ENCODE data around the gene IGSF9B. TPM values are rescaled to one million over a fixed set of nuclear protein-coding genes. Genes with fewer than 3 reads are reported as not detected.

IGSF9B gene
- total and polyA plus RNA-seq, 2 donors from 2014 or later, result 0.86 to 10.4 TPM

GRCh38 chr11:133945087-133945974, 11.4 kb downstream of the IGSF9B start:
- peak in 2 of 5 donors; percentile 43 to 72 for DNase-seq
- H3K9ac ChIP-seq (ENCODE audit: low read length in 3 of 3), result no peak overlapping the region
- no peaks in the 10 kb centered on the region for H3K9me3 ChIP-seq (ENCODE audit: control insufficient read depth in 2 of 3, insufficient read depth in 1 of 3, low read length in 3 of 3)
- H3K27me3 ChIP-seq (ENCODE audit: control insufficient read depth, insufficient read depth, low read length), result no peaks in the 10 kb centered on the region
- H3K4me3 ChIP-seq (ENCODE audit: low read length in 3 of 3), result no peak overlapping the region
- no peak for FAIRE-seq
- no peak overlapping the region for H3K27ac ChIP-seq (ENCODE audit: low read depth in 2 of 2, low read length in 2 of 2)
- no peaks in the 10 kb centered on the region for H3K4me1 ChIP-seq (ENCODE audit: control insufficient read depth in 2 of 3, insufficient read depth in 2 of 3, low read depth in 1 of 3, low read length in 3 of 3)
- intact Hi-C loops (cut with DNase I), result no loop called here
- no peaks in the 10 kb centered on the region for H3K36me3 ChIP-seq (ENCODE audit: control insufficient read depth in 2 of 3, insufficient read depth in 3 of 3, low read length in 3 of 3)
- no peak for TF ChIP-seq CTCF (IDR thresholded peaks at IDR 0.05; ENCODE audit: borderline replicate concordance, extremely low read depth, insufficient read depth)

- H3K27ac ChIP-seq (ENCODE audit: low read depth in 2 of 2, low read length in 2 of 2), result no peak overlapping the region
- peak in 1 of 5 donors; percentile 54 for DNase-seq
- no peaks in the 10 kb centered on the region for H3K9me3 ChIP-seq (ENCODE audit: control insufficient read depth in 2 of 3, insufficient read depth in 1 of 3, low read length in 3 of 3)
- no peak overlapping the region for H3K9ac ChIP-seq (ENCODE audit: low read length in 3 of 3)
- intact Hi-C loops (cut with DNase I), result no loop called here
- H3K4me3 ChIP-seq (ENCODE audit: low read length in 3 of 3), result no peak overlapping the region
- no peaks in the 10 kb centered on the region for H3K4me1 ChIP-seq (ENCODE audit: control insufficient read depth in 2 of 3, insufficient read depth in 2 of 3, low read depth in 1 of 3, low read length in 3 of 3)
- no peak for FAIRE-seq
- H3K36me3 ChIP-seq (ENCODE audit: control insufficient read depth in 2 of 3, insufficient read depth in 3 of 3, low read length in 3 of 3), result no peaks in the 10 kb centered on the region
- no peak for TF ChIP-seq CTCF (IDR thresholded peaks at IDR 0.05; ENCODE audit: borderline replicate concordance, extremely low read depth, insufficient read depth)
- no peaks in the 10 kb centered on the region for H3K27me3 ChIP-seq (ENCODE audit: control insufficient read depth, insufficient read depth, low read length)
These were observed 12.6 kb downstream of the IGSF9B start for GRCh38 chr11:133943950-133944698.

DNA sequence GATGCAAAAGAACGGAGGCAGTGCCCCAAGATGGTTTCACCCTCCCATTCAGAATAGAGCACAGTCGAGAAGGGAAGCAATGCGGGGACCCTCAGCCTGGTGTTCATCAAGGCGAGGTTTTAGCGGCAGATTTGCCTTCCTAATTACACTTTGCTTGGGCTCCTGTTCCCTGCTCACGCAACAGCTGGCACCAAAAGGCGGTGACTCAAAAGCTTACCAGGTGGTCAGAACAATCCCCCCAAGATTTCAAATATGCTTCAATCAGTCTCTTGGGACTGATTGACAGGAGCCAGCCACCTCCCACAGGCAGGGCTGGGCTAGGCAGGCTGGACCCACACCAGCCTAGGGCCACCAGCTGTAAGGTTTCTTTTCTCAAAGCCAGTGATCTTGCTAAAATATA, 14.2 kb downstream of the IGSF9B start:
- DNase-seq (peak in 1 of 5 donors; percentile 24), FAIRE-seq (no peak)
- H3K9me3 ChIP-seq (ENCODE audit: control insufficient read depth in 2 of 3, insufficient read depth in 1 of 3, low read length in 3 of 3), result no peaks in the 10 kb centered on the region

More for the DNA sequence above, 14.2 kb downstream of the IGSF9B start:
- no peaks in the 10 kb centered on the region for H3K4me1 ChIP-seq (ENCODE audit: control insufficient read depth in 2 of 3, insufficient read depth in 2 of 3, low read depth in 1 of 3, low read length in 3 of 3)
- H3K9ac ChIP-seq (ENCODE audit: low read length in 3 of 3), result no peak overlapping the region
- intact Hi-C loops (cut with DNase I), result no loop called here
- H3K36me3 ChIP-seq (ENCODE audit: control insufficient read depth in 2 of 3, insufficient read depth in 3 of 3, low read length in 3 of 3), result no peaks in the 10 kb centered on the region
- no peaks in the 10 kb centered on the region for H3K27me3 ChIP-seq (ENCODE audit: control insufficient read depth, insufficient read depth, low read length)
- no peak overlapping the region for H3K4me3 ChIP-seq (ENCODE audit: low read length in 3 of 3)
- no peak overlapping the region for H3K27ac ChIP-seq (ENCODE audit: low read depth in 2 of 2, low read length in 2 of 2)
- TF ChIP-seq CTCF (IDR thresholded peaks at IDR 0.05; ENCODE audit: borderline replicate concordance, extremely low read depth, insufficient read depth), result no peak

Data from kidney (tissue), 14 donors.